SU-DHL-6 (cell line): Measurements from ENCODE around the gene NSG1.

Experiments
- H2AFZ ChIP-seq: fragments of 200-600 bp; sonication (generic); 2 replicates; pipeline ENCODE4 v1.6.1; 2014; ENCODE audit warnings: low read depth, mild to moderate bottlenecking, moderate library complexity, mixed read lengths, antibody characterized with exemption, low read length; ENCODE audit not compliant: severe bottlenecking
- H3F3A ChIP-seq: fragments of 200-600 bp; shearing (Covaris generic); 2 replicates; pipeline ENCODE4 v1.6.0; 2016; ENCODE audit warnings: antibody characterized with exemption, mild to moderate bottlenecking; ENCODE audit not compliant: insufficient read depth
- H3K27ac ChIP-seq: fragments of 200-600 bp; sonication (generic); 2 replicates; pipeline ENCODE4 v1.5.1; 2016; ENCODE audit warnings: low read depth, mild to moderate bottlenecking, low read length, moderate library complexity, mixed read lengths
- H3K27me3 ChIP-seq: fragments of 200-600 bp; sonication (generic), shearing (Covaris generic); 2 replicates; pipeline ENCODE4 v1.6.0; 2014; ENCODE audit warnings: mild to moderate bottlenecking, low read length
- H3K36me3 ChIP-seq: fragments of 200-600 bp; sonication (generic); 2 replicates; pipeline ENCODE4 v1.6.1; 2014; ENCODE audit warnings: mild to moderate bottlenecking, low read length, mixed read lengths
- H3K4me2 ChIP-seq: fragments of 300-600, 200-600 bp; shearing (Covaris generic), sonication (generic); 2 replicates; pipeline ENCODE4 v1.6.0; 2014; ENCODE audit warnings: low read length, low read depth, mild to moderate bottlenecking; ENCODE audit not compliant: poor library complexity, severe bottlenecking
- H3K4me3 ChIP-seq: fragments of 200-600 bp; sonication (generic); 2 replicates; pipeline ENCODE4 v1.5.1; 2014; ENCODE audit warnings: antibody characterized with exemption, low read length, mild to moderate bottlenecking, mixed read lengths; ENCODE audit not compliant: insufficient read depth, poor library complexity, severe bottlenecking
- H3K79me2 ChIP-seq: fragments of 200-600 bp; sonication (generic); 2 replicates; pipeline ENCODE4 v1.6.1; 2014; ENCODE audit warnings: mild to moderate bottlenecking, low read length, moderate library complexity; ENCODE audit not compliant: insufficient read depth
- H3K9ac ChIP-seq: fragments of 200-600 bp; sonication (generic); 2 replicates; pipeline ENCODE4 v1.7.0; 2014; ENCODE audit warnings: mild to moderate bottlenecking, low read length
- H3K9me2 ChIP-seq: fragments of 200-600 bp; sonication (generic); replicated peaks from 2 replicates; pipeline ENCODE4 v1.6.1; 2014; ENCODE audit warnings: low read length; ENCODE audit not compliant: insufficient read depth
- H3K9me3 ChIP-seq: fragments of 200-600 bp; sonication (generic); 2 replicates; pipeline ENCODE4 v1.6.1; 2014; ENCODE audit warnings: low read length, mixed read lengths; ENCODE audit not compliant: insufficient read depth
- H4K20me1 ChIP-seq: fragments of 200-600 bp; sonication (generic); 2 replicates; pipeline ENCODE4 v1.6.1; 2014; ENCODE audit warnings: low read depth, mild to moderate bottlenecking, antibody characterized with exemption, low read length, moderate library complexity, mixed read lengths
- EZH2phosphoT487 ChIP-seq: fragments of 200-600 bp; sonication (generic), shearing (Covaris generic); conservative IDR thresholded peaks from 2 replicates; pipeline ENCODE4 v1.6.1; 2018; ENCODE audit warnings: mild to moderate bottlenecking, antibody characterized with exemption, low read length, moderate library complexity, mixed read lengths
- TF ChIP-seq, protein P1 (sequence below): fragments of 200-600 bp; sonication (generic); IDR thresholded peaks from one replicate; pipeline ENCODE4 v1.5.1; 2017; ENCODE audit warnings: antibody characterized with exemption, mild to moderate bottlenecking, low read length, moderate library complexity; ENCODE audit not compliant: insufficient read depth, poor library complexity, severe bottlenecking

Gene NSG1

DNA sequence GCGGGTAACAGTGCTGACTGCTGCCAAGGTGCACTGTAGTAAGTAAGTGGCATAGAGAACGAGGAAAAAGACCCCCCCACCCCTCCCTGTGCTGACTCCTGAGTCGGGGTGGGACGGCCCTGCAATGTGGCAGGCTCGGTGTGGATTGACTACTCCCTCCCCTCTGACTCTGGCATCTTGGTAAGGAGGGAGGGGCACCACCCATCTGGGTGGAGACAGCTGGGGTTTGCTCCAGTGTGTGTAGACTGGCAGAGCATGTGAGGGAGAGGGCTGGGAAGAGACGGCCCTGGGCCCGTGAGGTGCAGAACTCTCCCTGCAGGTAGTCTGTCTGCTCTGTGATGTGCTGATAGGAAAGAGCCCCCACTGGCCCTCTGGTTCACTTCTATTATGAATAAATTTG, 31.0 kb downstream of the NSG1 start:
- no peaks in the 10 kb centered on the region for H4K20me1 ChIP-seq
- H3K4me2 ChIP-seq, result no peak overlapping the region
- no peaks in the 10 kb centered on the region for H3K79me2 ChIP-seq
- no peaks in the 10 kb centered on the region for H3K9me3 ChIP-seq
- no peak overlapping the region for H3K27ac ChIP-seq
- TF ChIP-seq, protein P1, sequence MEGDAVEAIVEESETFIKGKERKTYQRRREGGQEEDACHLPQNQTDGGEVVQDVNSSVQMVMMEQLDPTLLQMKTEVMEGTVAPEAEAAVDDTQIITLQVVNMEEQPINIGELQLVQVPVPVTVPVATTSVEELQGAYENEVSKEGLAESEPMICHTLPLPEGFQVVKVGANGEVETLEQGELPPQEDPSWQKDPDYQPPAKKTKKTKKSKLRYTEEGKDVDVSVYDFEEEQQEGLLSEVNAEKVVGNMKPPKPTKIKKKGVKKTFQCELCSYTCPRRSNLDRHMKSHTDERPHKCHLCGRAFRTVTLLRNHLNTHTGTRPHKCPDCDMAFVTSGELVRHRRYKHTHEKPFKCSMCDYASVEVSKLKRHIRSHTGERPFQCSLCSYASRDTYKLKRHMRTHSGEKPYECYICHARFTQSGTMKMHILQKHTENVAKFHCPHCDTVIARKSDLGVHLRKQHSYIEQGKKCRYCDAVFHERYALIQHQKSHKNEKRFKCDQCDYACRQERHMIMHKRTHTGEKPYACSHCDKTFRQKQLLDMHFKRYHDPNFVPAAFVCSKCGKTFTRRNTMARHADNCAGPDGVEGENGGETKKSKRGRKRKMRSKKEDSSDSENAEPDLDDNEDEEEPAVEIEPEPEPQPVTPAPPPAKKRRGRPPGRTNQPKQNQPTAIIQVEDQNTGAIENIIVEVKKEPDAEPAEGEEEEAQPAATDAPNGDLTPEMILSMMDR, result no peak
- no peak for TF ChIP-seq EZH2phosphoT487
- H2AFZ ChIP-seq, result no peak overlapping the region
- H3K9me2 ChIP-seq, result no peaks in the 10 kb centered on the region
- H3F3A ChIP-seq, result peaks cover 3% of the 10 kb centered on the region; the same call in 1 of the 2 replicates
- H3K9ac ChIP-seq, result no peak overlapping the region
- H3K4me3 ChIP-seq, result no peak overlapping the region
- H3K36me3 ChIP-seq, result 0 out of 2 replicates have a peak, but pooled peaks cover 3% of the 10 kb centered on the region
- no peaks in the 10 kb centered on the region for H3K27me3 ChIP-seq

- Histone ChIP-seq H3K36me3 (0 out of 2 replicates have a peak, but pooled peaks cover 3% of the 10 kb centered on the region), H3K27ac (no peak overlapping the region), H4K20me1 (no peaks in the 10 kb centered on the region), H3K9me2 (no peaks in the 10 kb centered on the region), H3K9me3 (no peaks in the 10 kb centered on the region), H3F3A (peaks cover 3% of the 10 kb centered on the region; the same call in 1 of the 2 replicates), H2AFZ (no peak overlapping the region), H3K79me2 (no peaks in the 10 kb centered on the region), H3K9ac (no peak overlapping the region), H3K27me3 (no peaks in the 10 kb centered on the region), H3K4me2 (no peak overlapping the region), H3K4me3 (no peak overlapping the region)
- no peak for TF ChIP-seq EZH2phosphoT487
- TF ChIP-seq, protein P1, result no peak
Measured at GRCh38 chr4:4418676-4419390, 31.9 kb downstream of the NSG1 start.

DNA sequence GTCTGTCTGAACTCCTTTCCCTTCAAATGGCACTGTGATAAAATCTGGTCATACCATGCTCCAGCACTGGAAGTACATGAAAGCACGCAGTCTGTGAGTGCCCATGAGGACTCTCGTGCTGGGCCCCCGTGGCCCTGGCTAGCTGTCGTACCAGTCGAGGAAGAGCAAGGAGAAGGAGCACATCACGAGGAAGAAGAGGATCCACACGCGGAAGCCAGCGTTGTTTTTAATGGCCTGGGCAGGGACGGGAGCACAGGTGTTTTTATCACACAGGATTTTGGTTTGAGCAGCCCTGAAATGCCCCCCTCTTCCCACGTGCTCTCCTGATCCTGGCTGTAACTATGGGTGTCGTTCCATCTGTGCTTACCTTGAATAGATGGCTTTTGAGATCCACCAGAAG, 33.0 kb downstream of the NSG1 start:
- H3K4me2 ChIP-seq, result no peak overlapping the region
- 0 out of 2 replicates have a peak, but pooled peaks cover 3% of the 10 kb centered on the region for H3K36me3 ChIP-seq
- H3K9me2 ChIP-seq, result no peaks in the 10 kb centered on the region
- no peak overlapping the region for H3K9ac ChIP-seq
- H3K9me3 ChIP-seq, result no peaks in the 10 kb centered on the region
- no peaks in the 10 kb centered on the region for H4K20me1 ChIP-seq
- no peak overlapping the region for H3K4me3 ChIP-seq
- H3K27me3 ChIP-seq, result no peaks in the 10 kb centered on the region
- TF ChIP-seq, protein P1, result no peak
- TF ChIP-seq EZH2phosphoT487, result no peak
- no peak overlapping the region for H3K27ac ChIP-seq
- no peak overlapping the region for H2AFZ ChIP-seq
- H3K79me2 ChIP-seq, result no peaks in the 10 kb centered on the region
- peaks cover 3% of the 10 kb centered on the region; the same call in 1 of the 2 replicates for H3F3A ChIP-seq
